Breast epithelium (tissue), 4 donors: ENCODE data around the gene FAM163A. TPM values are rescaled to one million over a fixed set of nuclear protein-coding genes. Genes with fewer than 3 reads are reported as not detected.

Source experiments
- DNase-seq, 2 donors: peaks; one replicate each; pipeline ENCODE4 v3.0.0-alpha.2; 2019; ENCODE audit warnings: low spot score in 2 of 2
- H3K27ac ChIP-seq, 2 donors: fragments of 200-600 bp; sonication (generic) in 1 of 2; one replicate each; pipeline ENCODE4 v1.5.1; 2016 to 2019; ENCODE audit warnings: mild to moderate bottlenecking in 1 of 2
- H3K27me3 ChIP-seq, 2 donors: fragments of 200-600 bp; sonication (generic) in 1 of 2; one replicate each; pipeline versions ENCODE4 v1.5.1 to v1.6.0; 2017 to 2019; ENCODE audit warnings: control low read depth in 1 of 2, mild to moderate bottlenecking in 1 of 2
- H3K36me3 ChIP-seq: fragments of 200-600 bp; one replicate; pipeline ENCODE4 v1.5.1; 2019
- H3K4me1 ChIP-seq, 2 donors: fragments of 200-600 bp; sonication (generic); one replicate each; pipeline ENCODE4 v1.5.1; 2016 to 2019; ENCODE audit warnings: control low read depth in 1 of 2
- H3K4me3 ChIP-seq, 3 donors: fragments of 200-600 bp; sonication (generic); 1 replicate in 2 of 3; 2 replicates in 1 of 3; pipeline ENCODE4 v1.5.1; 2016 to 2019; ENCODE audit warnings: mild to moderate bottlenecking in 3 of 3, moderate library complexity in 2 of 3
- H3K9me3 ChIP-seq, 2 donors: fragments of 200-600 bp; sonication (generic) in 1 of 2; one replicate each; pipeline ENCODE4 v1.5.1; 2016 to 2019; ENCODE audit warnings: control low read depth in 1 of 2
- POLR2A ChIP-seq: fragments of 450-650 bp; IDR thresholded peaks from one replicate; pipeline ENCODE4 v1.6.1; 2016; ENCODE audit warnings: antibody characterized with exemption, mild to moderate bottlenecking, moderate library complexity
- POLR2AphosphoS5 ChIP-seq, 3 donors: sonication (generic); formaldehyde crosslinking; IDR thresholded peaks; one replicate each; pipeline ENCODE4 v1.6.1; 2017; ENCODE audit warnings: antibody characterized with exemption in 3 of 3
- intact Hi-C: fragments of 100-400 bp; cut with DNase I; formaldehyde crosslinking; loops from one replicate; pipeline ENCODE4 v1.15.1; 2023; ENCODE audit warnings: low total_unique reads
- total RNA-seq, 3 donors: library from RNA; depleted of rRNA; stranded (reverse); fragments of >200 nt; gene quantifications; one replicate each; pipeline ENCODE4 v1.1.0, GENCODE V29; 2016
- TF ChIP-seq, protein P1 (sequence below), 3 donors: fragments of 450-650 bp; IDR thresholded peaks; one replicate each; pipeline ENCODE4 v1.5.1; 2016 to 2017; ENCODE audit warnings: antibody characterized with exemption in 3 of 3, mild to moderate bottlenecking in 3 of 3, moderate library complexity in 3 of 3

Gene FAM163A
- total RNA-seq, 3 donors from 2014 or later, result not detected

DNA sequence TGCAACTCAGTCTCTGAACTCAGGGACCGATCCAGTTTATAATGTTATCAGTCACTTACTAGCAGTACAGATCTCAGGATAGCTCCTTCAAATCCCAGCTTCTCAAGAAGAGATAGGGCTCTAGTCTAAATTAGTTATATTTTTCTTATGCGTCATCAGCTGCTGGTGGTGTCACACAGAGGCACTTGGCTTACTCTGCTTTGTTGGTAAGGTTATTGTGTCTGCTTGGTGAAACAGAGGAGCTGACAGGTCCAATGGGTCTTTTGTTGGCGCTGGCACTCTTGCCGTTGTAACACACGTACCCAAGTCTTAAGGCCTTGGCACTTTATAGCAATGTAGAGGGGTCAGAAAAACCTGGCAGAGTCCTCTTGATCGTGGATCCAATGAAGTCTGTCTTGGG is 122.3 kb downstream of the FAM163A start:
- H3K27me3 ChIP-seq, result no peaks in the 10 kb centered on the region
- H3K27ac ChIP-seq, result no peak overlapping the region
- no peak overlapping the region for H3K4me3 ChIP-seq
- TF ChIP-seq POLR2A (no peak), POLR2AphosphoS5 (IDR thresholded peaks at IDR 0.05) (no peak)
- TF ChIP-seq, protein P1, sequence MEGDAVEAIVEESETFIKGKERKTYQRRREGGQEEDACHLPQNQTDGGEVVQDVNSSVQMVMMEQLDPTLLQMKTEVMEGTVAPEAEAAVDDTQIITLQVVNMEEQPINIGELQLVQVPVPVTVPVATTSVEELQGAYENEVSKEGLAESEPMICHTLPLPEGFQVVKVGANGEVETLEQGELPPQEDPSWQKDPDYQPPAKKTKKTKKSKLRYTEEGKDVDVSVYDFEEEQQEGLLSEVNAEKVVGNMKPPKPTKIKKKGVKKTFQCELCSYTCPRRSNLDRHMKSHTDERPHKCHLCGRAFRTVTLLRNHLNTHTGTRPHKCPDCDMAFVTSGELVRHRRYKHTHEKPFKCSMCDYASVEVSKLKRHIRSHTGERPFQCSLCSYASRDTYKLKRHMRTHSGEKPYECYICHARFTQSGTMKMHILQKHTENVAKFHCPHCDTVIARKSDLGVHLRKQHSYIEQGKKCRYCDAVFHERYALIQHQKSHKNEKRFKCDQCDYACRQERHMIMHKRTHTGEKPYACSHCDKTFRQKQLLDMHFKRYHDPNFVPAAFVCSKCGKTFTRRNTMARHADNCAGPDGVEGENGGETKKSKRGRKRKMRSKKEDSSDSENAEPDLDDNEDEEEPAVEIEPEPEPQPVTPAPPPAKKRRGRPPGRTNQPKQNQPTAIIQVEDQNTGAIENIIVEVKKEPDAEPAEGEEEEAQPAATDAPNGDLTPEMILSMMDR (IDR thresholded peaks at IDR 0.05), result no peak
- no peaks in the 10 kb centered on the region for H3K4me1 ChIP-seq
- no peaks in the 10 kb centered on the region for H3K9me3 ChIP-seq
- intact Hi-C loops, result no loop called here
- DNase-seq, result no peak
- no peaks in the 10 kb centered on the region for H3K36me3 ChIP-seq

Other genes starting within 250 kb of the FAM163A start
- gene NPHS2, start 167.3 kb upstream of the FAM163A start, total RNA-seq, result not detected
- 1 to 10 TPM in 2 of 3 donors, under 1 TPM in 1; 0.96 to 5.7 (median 3.9) TPM for gene TDRD5, start 151.5 kb upstream of the FAM163A start, total RNA-seq
- 10 to 100 TPM; 64.6 to 80.6 (median 65.1) TPM for gene TOR1AIP2, start 134.5 kb downstream of the FAM163A start, total RNA-seq
- gene TOR1AIP1, start 139.0 kb downstream of the FAM163A start, total RNA-seq, result 100 to 1,000 TPM in 1 of 3 donors, 10 to 100 TPM in 2; 55.7 to 112 (median 90.9) TPM
- gene CEP350, start 211.5 kb downstream of the FAM163A start, total RNA-seq, result 100 to 1,000 TPM in 1 of 3 donors, 10 to 100 TPM in 2; 79.0 to 124 (median 95.0) TPM